Liver (tissue), 9 donors: Measurements from ENCODE around the gene BICDL2. TPM values are rescaled to one million over a fixed set of nuclear protein-coding genes. Genes with fewer than 3 reads are reported as not detected.

Experiments used
- DNase-seq: peaks from one replicate; pipeline ENCODE4 v3.0.0-alpha.2; 2017; ENCODE audit warnings: low spot score
- H3K27ac ChIP-seq, 2 donors: one replicate each; pipeline ENCODE4 v1.7.0; 2013; ENCODE audit warnings: inconsistent platforms in 2 of 2, low read length in 2 of 2, control low read depth in 1 of 2, low read depth in 1 of 2, mild to moderate bottlenecking in 1 of 2
- H3K27me3 ChIP-seq, 4 donors: one replicate each; pipeline versions ENCODE4 v1.6.1 to v1.7.0; 2013; ENCODE audit warnings: low read length in 3 of 4, inconsistent platforms in 1 of 4, mild to moderate bottlenecking in 1 of 4, moderate library complexity in 1 of 4; ENCODE audit not compliant: control insufficient read depth in 4 of 4, insufficient read depth in 4 of 4
- H3K36me3 ChIP-seq, 4 donors: one replicate each; pipeline versions ENCODE4 v1.6.1 to v1.7.0; 2013; ENCODE audit warnings: low read length in 3 of 4, mild to moderate bottlenecking in 3 of 4, low read depth in 1 of 4, moderate library complexity in 1 of 4; ENCODE audit not compliant: control insufficient read depth in 4 of 4, insufficient read depth in 3 of 4
- H3K4me1 ChIP-seq, 4 donors: one replicate each; pipeline versions ENCODE4 v1.6.1 to v1.7.0; 2013; ENCODE audit warnings: low read length in 3 of 4, mild to moderate bottlenecking in 3 of 4, moderate library complexity in 1 of 4; ENCODE audit not compliant: control insufficient read depth in 4 of 4, insufficient read depth in 4 of 4
- H3K4me3 ChIP-seq, 3 donors: one replicate each; pipeline versions ENCODE4 v1.6.1 to v1.7.0; 2013; ENCODE audit warnings: low read length in 3 of 3, control low read depth in 1 of 3, low read depth in 1 of 3, mild to moderate bottlenecking in 1 of 3
- H3K9ac ChIP-seq, 2 donors: one replicate each; pipeline ENCODE4 v1.7.0; 2013; ENCODE audit warnings: low read length in 2 of 2, mild to moderate bottlenecking in 2 of 2, moderate library complexity in 2 of 2, control low read depth in 1 of 2, low read depth in 1 of 2
- H3K9me3 ChIP-seq, 4 donors: one replicate each; pipeline versions ENCODE4 v1.6.1 to v1.7.0; 2013; ENCODE audit warnings: low read length in 3 of 4; ENCODE audit not compliant: control insufficient read depth in 4 of 4
- ATF3 ChIP-seq: IDR thresholded peaks from 2 replicates; pipeline ENCODE4 v1.6.1; 2016; ENCODE audit warnings: antibody characterized with exemption
- EGR1 ChIP-seq, 2 donors: IDR thresholded peaks; 2 replicates each; pipeline ENCODE4 v1.6.1; 2016 to 2018; ENCODE audit warnings: antibody characterized with exemption in 2 of 2, low read depth in 2 of 2
- FOXA1 ChIP-seq: IDR thresholded peaks from 2 replicates; pipeline ENCODE4 v1.6.1; 2016; ENCODE audit warnings: antibody characterized with exemption
- GABPA ChIP-seq, 2 donors: IDR thresholded peaks in 1 of 2; conservative IDR thresholded peaks in 1 of 2; 2 replicates each; pipeline ENCODE4 v1.6.1; 2016; ENCODE audit warnings: antibody characterized with exemption in 2 of 2, mild to moderate bottlenecking in 1 of 2, moderate library complexity in 1 of 2
- HNF4G ChIP-seq: IDR thresholded peaks from 2 replicates; pipeline ENCODE4 v1.6.1; 2016; ENCODE audit warnings: antibody characterized with exemption
- JUND ChIP-seq, 2 donors: IDR thresholded peaks; 2 replicates each; pipeline ENCODE4 v1.6.1; 2016; ENCODE audit warnings: antibody characterized with exemption in 2 of 2
- MAX ChIP-seq: IDR thresholded peaks from 2 replicates; pipeline ENCODE4 v1.6.1; 2016; ENCODE audit warnings: antibody characterized with exemption
- NR2F2 ChIP-seq: IDR thresholded peaks from 2 replicates; pipeline ENCODE4 v1.6.1; 2016; ENCODE audit warnings: antibody characterized with exemption
- SP1 ChIP-seq: IDR thresholded peaks from 2 replicates; pipeline ENCODE4 v1.6.1; 2018; ENCODE audit warnings: antibody characterized with exemption, mild to moderate bottlenecking
- YY1 ChIP-seq: IDR thresholded peaks from 2 replicates; pipeline ENCODE4 v1.6.1; 2016; ENCODE audit warnings: antibody characterized with exemption, mild to moderate bottlenecking
- WGBS: extraction: QIAGEN DNeasy Blood & Tissue Kit; methylation state at CpG from one replicate; pipeline ENCODE4 v1.1.7; 2013; 5-methylcytosine and 5-hydroxymethylcytosine counted together
- polyA plus RNA-seq, 2 donors: library from polyadenylated mRNA; stranded (reverse) in 1 of 2; unstranded in 1 of 2; fragments of 200-250 nt in 1 of 2; fragments of >200 nt in 1 of 2; fragmentation: Nextera tagmentation in 1 of 2; extraction: Ambion mirVana in 1 of 2; gene quantifications; one replicate each; pipeline versions ENCODE4 v1.2.1 to v1.2.3, GENCODE V29; 2013 to 2015
- total RNA-seq, 2 donors: library from RNA; depleted of rRNA; stranded (reverse); fragments of >200 nt; gene quantifications; one replicate each; pipeline ENCODE4 v1.2.3, GENCODE V29; 2014
- TF ChIP-seq, protein P1 (sequence below): IDR thresholded peaks from 2 replicates; pipeline ENCODE4 v1.6.1; 2016; ENCODE audit warnings: antibody characterized with exemption
- TF ChIP-seq, protein P2 (sequence below): IDR thresholded peaks from 2 replicates; pipeline ENCODE4 v1.6.1; 2016; ENCODE audit warnings: antibody characterized with exemption, mild to moderate bottlenecking
- donor health status: healthy.
- donor health status: healthy.
- donor health status: healthy.
- donor health status: healthy.
- donor health status: healthy.

The BICDL2 gene
- total and polyA plus RNA-seq, 4 donors: 0.15 to 0.59 (median 0.33) TPM; not detected in 1

- Histone ChIP-seq H3K27me3 (no peaks in the 10 kb centered on the region), H3K4me1 (peaks cover 0 to 2% (median 0%) of the 10 kb centered on the region in 4 donors), H3K4me3 (no peak overlapping the region), H3K9me3 (no peaks in the 10 kb centered on the region), H3K9ac (no peak overlapping the region), H3K27ac (no peak overlapping the region), H3K36me3 (no peaks in the 10 kb centered on the region)
- TF ChIP-seq NR2F2 (no peak), ATF3 (no peak), EGR1 (IDR thresholded peaks at IDR 0.05; ENCODE audit: low read depth in 2 of 2) (no peak), GABPA (IDR thresholded peaks at IDR 0.05 in 1 of 2, conservative IDR thresholded peaks at IDR 0.05 in 1 of 2) (no peak), HNF4G (no peak), SP1 (no peak)
- TF ChIP-seq, protein P1, sequence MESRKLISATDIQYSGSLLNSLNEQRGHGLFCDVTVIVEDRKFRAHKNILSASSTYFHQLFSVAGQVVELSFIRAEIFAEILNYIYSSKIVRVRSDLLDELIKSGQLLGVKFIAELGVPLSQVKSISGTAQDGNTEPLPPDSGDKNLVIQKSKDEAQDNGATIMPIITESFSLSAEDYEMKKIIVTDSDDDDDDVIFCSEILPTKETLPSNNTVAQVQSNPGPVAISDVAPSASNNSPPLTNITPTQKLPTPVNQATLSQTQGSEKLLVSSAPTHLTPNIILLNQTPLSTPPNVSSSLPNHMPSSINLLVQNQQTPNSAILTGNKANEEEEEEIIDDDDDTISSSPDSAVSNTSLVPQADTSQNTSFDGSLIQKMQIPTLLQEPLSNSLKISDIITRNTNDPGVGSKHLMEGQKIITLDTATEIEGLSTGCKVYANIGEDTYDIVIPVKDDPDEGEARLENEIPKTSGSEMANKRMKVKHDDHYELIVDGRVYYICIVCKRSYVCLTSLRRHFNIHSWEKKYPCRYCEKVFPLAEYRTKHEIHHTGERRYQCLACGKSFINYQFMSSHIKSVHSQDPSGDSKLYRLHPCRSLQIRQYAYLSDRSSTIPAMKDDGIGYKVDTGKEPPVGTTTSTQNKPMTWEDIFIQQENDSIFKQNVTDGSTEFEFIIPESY: no peak
- 92% methylated on average over 4 of the region's 4 CpGs for WGBS
- DNase-seq: no peak
These were observed 36.2 kb downstream of the BICDL2 start for GRCh38 chr16:3000540-3000939.

GRCh38 chr16:2999929-3000328 is 36.8 kb downstream of the BICDL2 start:
- DNase-seq: no peak
- Histone ChIP-seq H3K9me3 (no peaks in the 10 kb centered on the region), H3K27ac (no peak overlapping the region), H3K27me3 (no peaks in the 10 kb centered on the region), H3K4me3 (no peak overlapping the region), H3K4me1 (peaks cover 0 to 2% (median 0%) of the 10 kb centered on the region in 4 donors), H3K36me3 (no peaks in the 10 kb centered on the region), H3K9ac (no peak overlapping the region)
- 88% methylated on average over 6 of the region's 6 CpGs for WGBS
- TF ChIP-seq ATF3 (no peak), FOXA1 (no peak), JUND (IDR thresholded peaks at IDR 0.05) (no peak), MAX (no peak), SP1 (no peak)
- TF ChIP-seq, protein P2, sequence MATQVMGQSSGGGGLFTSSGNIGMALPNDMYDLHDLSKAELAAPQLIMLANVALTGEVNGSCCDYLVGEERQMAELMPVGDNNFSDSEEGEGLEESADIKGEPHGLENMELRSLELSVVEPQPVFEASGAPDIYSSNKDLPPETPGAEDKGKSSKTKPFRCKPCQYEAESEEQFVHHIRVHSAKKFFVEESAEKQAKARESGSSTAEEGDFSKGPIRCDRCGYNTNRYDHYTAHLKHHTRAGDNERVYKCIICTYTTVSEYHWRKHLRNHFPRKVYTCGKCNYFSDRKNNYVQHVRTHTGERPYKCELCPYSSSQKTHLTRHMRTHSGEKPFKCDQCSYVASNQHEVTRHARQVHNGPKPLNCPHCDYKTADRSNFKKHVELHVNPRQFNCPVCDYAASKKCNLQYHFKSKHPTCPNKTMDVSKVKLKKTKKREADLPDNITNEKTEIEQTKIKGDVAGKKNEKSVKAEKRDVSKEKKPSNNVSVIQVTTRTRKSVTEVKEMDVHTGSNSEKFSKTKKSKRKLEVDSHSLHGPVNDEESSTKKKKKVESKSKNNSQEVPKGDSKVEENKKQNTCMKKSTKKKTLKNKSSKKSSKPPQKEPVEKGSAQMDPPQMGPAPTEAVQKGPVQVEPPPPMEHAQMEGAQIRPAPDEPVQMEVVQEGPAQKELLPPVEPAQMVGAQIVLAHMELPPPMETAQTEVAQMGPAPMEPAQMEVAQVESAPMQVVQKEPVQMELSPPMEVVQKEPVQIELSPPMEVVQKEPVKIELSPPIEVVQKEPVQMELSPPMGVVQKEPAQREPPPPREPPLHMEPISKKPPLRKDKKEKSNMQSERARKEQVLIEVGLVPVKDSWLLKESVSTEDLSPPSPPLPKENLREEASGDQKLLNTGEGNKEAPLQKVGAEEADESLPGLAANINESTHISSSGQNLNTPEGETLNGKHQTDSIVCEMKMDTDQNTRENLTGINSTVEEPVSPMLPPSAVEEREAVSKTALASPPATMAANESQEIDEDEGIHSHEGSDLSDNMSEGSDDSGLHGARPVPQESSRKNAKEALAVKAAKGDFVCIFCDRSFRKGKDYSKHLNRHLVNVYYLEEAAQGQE: no peak

GRCh38 chr16:2996298-2996697 is 40.4 kb downstream of the BICDL2 start:
- 91% methylated on average over 13 of the region's 13 CpGs for WGBS
- Histone ChIP-seq H3K9me3 (no peaks in the 10 kb centered on the region), H3K27ac (no peak overlapping the region), H3K4me3 (no peak overlapping the region), H3K4me1 (no peaks in the 10 kb centered on the region), H3K36me3 (no peaks in the 10 kb centered on the region), H3K9ac (no peak overlapping the region), H3K27me3 (no peaks in the 10 kb centered on the region)
- DNase-seq: no peak
- TF ChIP-seq NR2F2: no peak
- TF ChIP-seq YY1: no peak
- TF ChIP-seq JUND (IDR thresholded peaks at IDR 0.05): no peak
- no peak for TF ChIP-seq FOXA1
- TF ChIP-seq MAX: no peak
